Suprapubic skin (tissue), 4 donors: ENCODE measurements around the gene CDK18. TPM values are rescaled to one million over a fixed set of nuclear protein-coding genes. Genes with fewer than 3 reads are reported as not detected.
"Not testable (repeated sequence)": the region's sequence is repeated elsewhere in the genome, so short reads cannot be mapped to it uniquely, and the experiment has no call there.

Source experiments
- DNase-seq, 2 donors: peaks; one replicate each; pipeline ENCODE4 v3.0.0-alpha.2; 2019; ENCODE audit warnings: low spot score in 2 of 2
- H3K27ac ChIP-seq: fragments of 200-600 bp; sonication (generic); one replicate; pipeline ENCODE4 v1.5.1; 2019
- H3K27me3 ChIP-seq: fragments of 200-600 bp; sonication (generic); one replicate; pipeline ENCODE4 v1.5.1; 2019
- H3K36me3 ChIP-seq: fragments of 200-600 bp; sonication (generic); one replicate; pipeline ENCODE4 v1.5.1; 2019
- H3K4me1 ChIP-seq: fragments of 200-600 bp; sonication (generic); one replicate; pipeline ENCODE4 v1.5.1; 2019
- H3K4me3 ChIP-seq: fragments of 200-600 bp; sonication (generic); one replicate; pipeline ENCODE4 v1.5.1; 2019; ENCODE audit warnings: mild to moderate bottlenecking
- H3K9me3 ChIP-seq: fragments of 200-600 bp; sonication (generic); one replicate; pipeline ENCODE4 v1.5.1; 2019
- CTCF ChIP-seq, 2 donors: fragments of 200-600 bp in 1 of 2; fragments of 450-650 bp in 1 of 2; sonication (generic) in 1 of 2; IDR thresholded peaks; one replicate each; pipeline ENCODE4 v1.5.1; 2016 to 2019; ENCODE audit warnings: antibody characterized with exemption in 2 of 2, mild to moderate bottlenecking in 1 of 2, moderate library complexity in 1 of 2
- EP300 ChIP-seq: sonication (generic); formaldehyde crosslinking; IDR thresholded peaks from one replicate; pipeline ENCODE4 v1.6.1; 2017; ENCODE audit warnings: antibody characterized with exemption
- POLR2A ChIP-seq, 2 donors: fragments of 450-650 bp; IDR thresholded peaks; one replicate each; pipeline ENCODE4 v1.6.1; 2017; ENCODE audit warnings: antibody characterized with exemption in 2 of 2, mild to moderate bottlenecking in 2 of 2, moderate library complexity in 2 of 2
- POLR2AphosphoS5 ChIP-seq, 3 donors: sonication (generic); formaldehyde crosslinking; IDR thresholded peaks; one replicate each; pipeline ENCODE4 v1.6.1; 2017; ENCODE audit warnings: antibody characterized with exemption in 3 of 3
- WGBS: methylation state at CpG from one replicate; pipeline ENCODE4 v1.1.5; 2018; 5-methylcytosine and 5-hydroxymethylcytosine counted together
- total RNA-seq, 4 donors: library from RNA; depleted of rRNA; stranded (reverse); fragments of >200 nt; gene quantifications; one replicate each; pipeline ENCODE4 v1.1.0, GENCODE V29; 2016

CDK18 gene
- total RNA-seq, 4 donors from 2014 or later, result 2.7 to 9.7 (median 4.7) TPM

- Histone ChIP-seq H3K9me3 (no peaks in the 10 kb centered on the region), H3K27ac (no peak overlapping the region), H3K4me3 (no peak overlapping the region), H3K4me1 (peaks cover 3% of the 10 kb centered on the region), H3K27me3 (peaks cover 72% of the 10 kb centered on the region), H3K36me3 (no peaks in the 10 kb centered on the region)
- DNase-seq, result no peak
- TF ChIP-seq POLR2AphosphoS5 (IDR thresholded peaks at IDR 0.05), result no peak
- no peak for TF ChIP-seq EP300
- no peak for TF ChIP-seq CTCF (IDR thresholded peaks at IDR 0.05)
- TF ChIP-seq POLR2A (IDR thresholded peaks at IDR 0.05), result no peak
- WGBS, result 89% methylated on average over 4 of the region's 4 CpGs
Observed at GRCh38 chr1:205476648-205477047, 27.8 kb upstream of the CDK18 start.

GRCh38 chr1:205477121-205477758 is 27.2 kb upstream of the CDK18 start:
- Histone ChIP-seq H3K36me3 (no peaks in the 10 kb centered on the region), H3K4me1 (peaks cover 3% of the 10 kb centered on the region), H3K27me3 (peaks cover 75% of the 10 kb centered on the region), H3K9me3 (no peaks in the 10 kb centered on the region), H3K4me3 (no peak overlapping the region), H3K27ac (no peak overlapping the region)
- TF ChIP-seq POLR2AphosphoS5 (IDR thresholded peaks at IDR 0.05), result no peak
- no peak for TF ChIP-seq POLR2A (IDR thresholded peaks at IDR 0.05)
- no peak for TF ChIP-seq CTCF (IDR thresholded peaks at IDR 0.05)
- TF ChIP-seq EP300, result no peak
- DNase-seq, result no peak
- WGBS, result 70% methylated on average over 2 of the region's 6 CpGs

GRCh38 chr1:205477759-205478247 is 26.7 kb upstream of the CDK18 start:
- Histone ChIP-seq H3K4me1 (peaks cover 3% of the 10 kb centered on the region), H3K9me3 (no peaks in the 10 kb centered on the region), H3K4me3 (no peak overlapping the region), H3K36me3 (no peaks in the 10 kb centered on the region), H3K27ac (no peak overlapping the region), H3K27me3 (peaks cover 75% of the 10 kb centered on the region)
- TF ChIP-seq CTCF (IDR thresholded peaks at IDR 0.05), result no peak
- TF ChIP-seq EP300, result no peak
- TF ChIP-seq POLR2A (IDR thresholded peaks at IDR 0.05), result no peak
- no peak for TF ChIP-seq POLR2AphosphoS5 (IDR thresholded peaks at IDR 0.05)
- no peak for DNase-seq
- WGBS, result 19% methylated on average over 12 of the region's 12 CpGs

- not testable (repeated sequence) for H3K4me1 ChIP-seq
Observed at GRCh38 chr1:205478985-205479384, 25.5 kb upstream of the CDK18 start.

GRCh38 chr1:205480349-205480985 is 24.0 kb upstream of the CDK18 start:
- H3K36me3 ChIP-seq, result no peaks in the 10 kb centered on the region
- no peak overlapping the region for H3K27ac ChIP-seq
- WGBS, result 60% methylated on average over 17 of the region's 17 CpGs
- H3K9me3 ChIP-seq, result no peaks in the 10 kb centered on the region
- peaks cover 75% of the 10 kb centered on the region for H3K27me3 ChIP-seq
- TF ChIP-seq CTCF (IDR thresholded peaks at IDR 0.05), result no peak
- no peak for TF ChIP-seq POLR2A (IDR thresholded peaks at IDR 0.05)
- H3K4me3 ChIP-seq, result no peak overlapping the region
- DNase-seq, result no peak
- H3K4me1 ChIP-seq, result peaks cover 6% of the 10 kb centered on the region

More at GRCh38 chr1:205478985-205479384, 25.5 kb upstream of the CDK18 start:
- peaks cover 76% of the 10 kb centered on the region for H3K27me3 ChIP-seq
- not testable (repeated sequence) for H3K27ac ChIP-seq, DNase-seq, H3K4me3 ChIP-seq, H3K36me3 ChIP-seq, H3K9me3 ChIP-seq
- WGBS, result 84% methylated on average over 2 of the region's 2 CpGs
